Spleen (tissue), 11 donors: ENCODE measurements around the gene BOK. TPM values are rescaled to one million over a fixed set of nuclear protein-coding genes. Genes with fewer than 3 reads are reported as not detected.
A peak's percentile ranks its signal among the peaks of the same experiment; 100 is the strongest.

ENCODE experiments used
- DNase-seq: peaks from one replicate; pipeline ENCODE4 v3.0.0-alpha.2; 2020
- H3K27ac ChIP-seq, 8 donors: fragments of 200-600 bp; sonication (generic) in 7 of 8; 1 replicate in 4 of 8; 2 replicates in 4 of 8; pipeline versions ENCODE4 v1.5.0 to v1.8.0; 2016 to 2021; ENCODE audit warnings: inconsistent platforms in 4 of 8, mild to moderate bottlenecking in 4 of 8, moderate library complexity in 1 of 8
- H3K27me3 ChIP-seq, 7 donors: fragments of 200-600 bp; sonication (generic) in 6 of 7; replicated peaks in 1 of 7; 1 replicate in 4 of 7; 2 replicates in 3 of 7; pipeline versions ENCODE4 v1.5.0 to v1.8.0; 2016 to 2021; ENCODE audit warnings: inconsistent platforms in 3 of 7, mild to moderate bottlenecking in 1 of 7
- H3K36me3 ChIP-seq, 6 donors: fragments of 200-600 bp; sonication (generic) in 5 of 6; 1 replicate in 4 of 6; 2 replicates in 2 of 6; pipeline versions ENCODE4 v1.5.0 to v1.8.0; 2016 to 2021; ENCODE audit warnings: inconsistent platforms in 2 of 6
- H3K4me1 ChIP-seq, 6 donors: fragments of 200-600 bp; sonication (generic) in 5 of 6; 1 replicate in 3 of 6; 2 replicates in 3 of 6; pipeline versions ENCODE4 v1.5.0 to v1.8.0; 2016 to 2021; ENCODE audit warnings: inconsistent platforms in 3 of 6
- H3K4me3 ChIP-seq, 8 donors: fragments of 200-600 bp; sonication (generic) in 7 of 8; 1 replicate in 4 of 8; 2 replicates in 4 of 8; pipeline versions ENCODE4 v1.5.0 to v1.8.0; 2016 to 2021; ENCODE audit warnings: inconsistent platforms in 4 of 8, mild to moderate bottlenecking in 4 of 8, moderate library complexity in 2 of 8
- H3K9me3 ChIP-seq, 8 donors: fragments of 200-600 bp; sonication (generic) in 7 of 8; 1 replicate in 4 of 8; 2 replicates in 4 of 8; pipeline versions ENCODE4 v1.5.0 to v1.8.0; 2016 to 2021; ENCODE audit warnings: inconsistent platforms in 4 of 8
- CTCF ChIP-seq, 11 experiments: fragments of 200-600 bp in 7 of 11; fragments of 450-650 bp in 4 of 11; sonication (generic) in 4 of 11; IDR thresholded peaks in 8 of 11; conservative IDR thresholded peaks in 3 of 11; 1 replicate in 7 of 11; 2 replicates in 4 of 11; pipeline versions ENCODE4 v1.4.0 to v1.8.0; 2016 to 2021; ENCODE audit warnings: antibody characterized with exemption in 11 of 11, inconsistent platforms in 4 of 11, mild to moderate bottlenecking in 1 of 11
- POLR2A ChIP-seq, 3 donors: fragments of 450-650 bp; IDR thresholded peaks; one replicate each; pipeline ENCODE4 v1.5.1; 2017; ENCODE audit warnings: antibody characterized with exemption in 3 of 3, mild to moderate bottlenecking in 1 of 3
- POLR2AphosphoS5 ChIP-seq, 3 donors: sonication (generic); formaldehyde crosslinking; IDR thresholded peaks; one replicate each; pipeline ENCODE4 v1.5.1; 2017; ENCODE audit warnings: antibody characterized with exemption in 3 of 3
- WGBS, 5 donors: extraction: QIAGEN DNeasy Blood & Tissue Kit in 3 of 5; methylation state at CpG; one replicate each; pipeline versions ENCODE4 v1.1.5 to v1.1.7; 2013 to 2018; 5-methylcytosine and 5-hydroxymethylcytosine counted together
- intact Hi-C: fragments of 100-400 bp; cut with DNase I; formaldehyde crosslinking; loops from one replicate; pipeline ENCODE4 v1.15.0; 2023; ENCODE audit warnings: low total_unique reads
- polyA plus RNA-seq, 3 donors: library from polyadenylated mRNA; stranded (reverse); fragments of 200-250 nt; gene quantifications; one replicate each; pipeline ENCODE4 v1.2.1, GENCODE V29; 2013
- total RNA-seq, 7 donors: library from RNA; depleted of rRNA in 3 of 7; stranded (reverse); fragments of >200 nt in 3 of 7; fragmentation: NEBNext Ultra II Directional in 4 of 7; extraction: Animal tissue kit (Norgen Biotek cat#: 25700) in 4 of 7; gene quantifications; one replicate each; pipeline versions ENCODE4 v1.1.0 to v1.2.1, GENCODE V29; 2016 to 2021
- donor health status: healthy with polysubstance abuse.
- donor health status: DM: no; HTN: no; CAD: no; lungs with moderate emphysema.
- donor health status: DM: no; HTN: no; CAD: no.
- donor health status: Bipolar disorder and iron deficiency.
- donor health status: healthy.
- donor health status: DM: no; HTN: no; CAD: no.
- donor health status: DM: yes; HTN: yes; CAD: no.

BOK gene
- total and polyA plus RNA-seq, 10 donors, result 3.0 to 19.4 (median 7.5) TPM

GRCh38 chr2:241534701-241535375 is 23.7 kb upstream of the BOK start:
- TF ChIP-seq POLR2AphosphoS5 (IDR thresholded peaks at IDR 0.05), result no peak
- TF ChIP-seq CTCF (IDR thresholded peaks at IDR 0.05 in 8 of 11, conservative IDR thresholded peaks at IDR 0.05 in 3 of 11), result no peak
- TF ChIP-seq POLR2A (IDR thresholded peaks at IDR 0.05), result no peak
- intact Hi-C loops, result no loop called here
- no peak overlapping the region for H3K27ac ChIP-seq
- no peaks in the 10 kb centered on the region for H3K9me3 ChIP-seq
- H3K36me3 ChIP-seq, result no peaks in the 10 kb centered on the region
- H3K4me1 ChIP-seq, result no peaks in the 10 kb centered on the region
- 76 to 82% (median 79%) methylated on average over 14 to 17 of the region's 17 CpGs for WGBS, 5 donors
- H3K27me3 ChIP-seq, result peaks cover 0 to 18% (median 0%) of the 10 kb centered on the region in 7 donors
- H3K4me3 ChIP-seq, result no peak overlapping the region
- DNase-seq, result peak; percentile 52

DNA sequence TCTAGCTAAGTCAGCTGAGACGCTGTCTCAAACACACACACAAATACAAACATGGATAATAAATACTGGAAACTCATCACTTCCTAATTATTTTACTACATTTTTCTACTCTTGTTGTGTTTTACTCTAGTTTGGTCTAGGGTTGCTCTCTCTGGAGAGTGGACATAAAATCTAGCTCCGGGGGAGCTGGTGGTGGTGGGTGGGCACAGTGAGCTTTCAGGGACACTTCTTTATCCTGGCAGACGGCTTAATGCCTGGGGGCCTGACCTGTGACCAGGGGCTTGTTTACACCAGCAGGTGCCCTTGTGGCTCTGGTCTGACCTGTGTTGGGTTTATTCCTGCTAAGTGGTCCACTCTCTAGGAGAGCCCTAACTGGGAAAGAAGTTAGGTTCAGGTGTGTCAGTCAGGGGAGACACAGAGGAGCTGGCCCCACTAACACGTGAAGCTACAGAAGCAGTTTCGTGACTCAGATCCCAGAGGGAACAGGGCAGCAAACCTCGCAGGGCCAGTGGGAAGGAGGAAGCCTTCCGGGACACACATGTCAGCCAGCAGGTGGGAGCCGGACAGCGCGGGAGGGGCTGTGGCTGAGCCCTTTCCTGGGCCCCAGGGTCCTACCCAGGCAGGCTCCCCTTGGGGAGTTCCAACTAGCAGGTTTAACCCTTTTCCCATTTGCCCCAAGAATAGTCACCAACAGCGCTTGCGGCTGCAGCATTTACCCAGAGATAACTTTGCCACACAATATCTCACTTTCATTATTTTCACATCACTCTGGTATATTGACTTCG is 22.5 kb upstream of the BOK start:
- Histone ChIP-seq H3K36me3 (no peaks in the 10 kb centered on the region), H3K27me3 (peaks cover 0 to 30% (median 4%) of the 10 kb centered on the region in 7 donors), H3K9me3 (no peaks in the 10 kb centered on the region), H3K27ac (no peak overlapping the region), H3K4me3 (no peak overlapping the region), H3K4me1 (peaks cover 0 to 10% (median 7%) of the 10 kb centered on the region in 6 donors)
- WGBS, 5 donors, result 69 to 80% (median 77%) methylated on average over 13 of the region's 13 CpGs
- DNase-seq, result peak; percentile 44
- intact Hi-C loops, result no loop called here
- TF ChIP-seq POLR2AphosphoS5 (IDR thresholded peaks at IDR 0.05), result no peak
- TF ChIP-seq CTCF (IDR thresholded peaks at IDR 0.05 in 8 of 11, conservative IDR thresholded peaks at IDR 0.05 in 3 of 11), result no peak
- TF ChIP-seq POLR2A (IDR thresholded peaks at IDR 0.05), result no peak

DNA sequence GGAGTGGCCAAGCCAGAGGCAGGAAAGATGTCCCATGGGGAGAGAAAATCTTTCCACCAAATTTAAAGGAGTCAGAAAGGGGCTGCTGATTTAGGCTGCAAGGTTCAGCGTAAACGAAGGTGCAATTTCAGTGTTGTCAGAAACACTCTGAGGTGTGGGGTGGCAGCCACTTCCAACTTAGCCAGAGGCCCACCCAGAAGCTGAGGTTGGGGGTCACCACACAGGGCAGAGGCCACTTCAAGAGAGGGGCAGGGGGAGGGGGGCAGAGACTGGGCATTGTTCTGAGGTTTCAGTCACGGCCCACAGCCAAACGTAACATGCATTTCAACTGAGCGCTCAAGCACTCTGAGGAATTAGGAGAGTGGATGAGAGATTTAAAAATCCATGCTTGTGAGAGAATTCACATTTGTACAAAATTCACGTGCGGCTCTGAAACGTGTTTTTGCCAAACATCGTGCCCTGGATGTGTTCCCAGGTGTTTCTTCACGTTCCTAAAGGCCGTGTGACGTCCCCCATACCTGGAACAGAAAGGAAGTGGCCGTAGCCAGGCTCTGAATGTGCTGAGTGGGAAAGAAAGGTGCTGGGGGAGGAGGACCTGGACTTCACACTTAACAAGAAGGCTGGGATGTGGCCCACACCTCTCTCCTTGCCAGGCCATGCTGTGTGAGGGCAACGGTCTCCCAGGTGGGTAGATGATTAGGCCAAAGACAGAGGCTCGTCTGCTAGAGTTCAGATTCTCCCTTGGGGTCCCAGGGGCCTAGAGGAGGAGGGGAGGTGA is 19.5 kb upstream of the BOK start:
- Histone ChIP-seq H3K4me3 (no peak overlapping the region), H3K27ac (no peak overlapping the region), H3K27me3 (peaks cover 0 to 54% (median 17%) of the 10 kb centered on the region in 7 donors), H3K9me3 (no peaks in the 10 kb centered on the region), H3K4me1 (peaks cover 6 to 23% (median 16%) of the 10 kb centered on the region in 6 donors), H3K36me3 (no peaks in the 10 kb centered on the region)
- intact Hi-C loops, result no loop called here
- peak; percentile 22 for DNase-seq
- TF ChIP-seq POLR2AphosphoS5 (IDR thresholded peaks at IDR 0.05) (no peak), POLR2A (IDR thresholded peaks at IDR 0.05) (no peak), CTCF (IDR thresholded peaks at IDR 0.05 in 8 of 11, conservative IDR thresholded peaks at IDR 0.05 in 3 of 11) (no peak)
- 86 to 93% (median 90%) methylated on average over 15 of the region's 15 CpGs for WGBS, 5 donors
